ENCODE data around the gene MTRF1. TPM values are rescaled to one million over a fixed set of nuclear protein-coding genes. Genes with fewer than 3 reads are reported as not detected.
A peak's percentile ranks its signal among the peaks of the same experiment; 100 is the strongest.

MTRF1 gene
- total and polyA plus RNA-seq, 9 of the 15 experiments (the other 6 are each of a cell fraction or from before 2014, with no cell fraction given): 12.5 to 33.7 (median 20.1) TPM

DNA sequence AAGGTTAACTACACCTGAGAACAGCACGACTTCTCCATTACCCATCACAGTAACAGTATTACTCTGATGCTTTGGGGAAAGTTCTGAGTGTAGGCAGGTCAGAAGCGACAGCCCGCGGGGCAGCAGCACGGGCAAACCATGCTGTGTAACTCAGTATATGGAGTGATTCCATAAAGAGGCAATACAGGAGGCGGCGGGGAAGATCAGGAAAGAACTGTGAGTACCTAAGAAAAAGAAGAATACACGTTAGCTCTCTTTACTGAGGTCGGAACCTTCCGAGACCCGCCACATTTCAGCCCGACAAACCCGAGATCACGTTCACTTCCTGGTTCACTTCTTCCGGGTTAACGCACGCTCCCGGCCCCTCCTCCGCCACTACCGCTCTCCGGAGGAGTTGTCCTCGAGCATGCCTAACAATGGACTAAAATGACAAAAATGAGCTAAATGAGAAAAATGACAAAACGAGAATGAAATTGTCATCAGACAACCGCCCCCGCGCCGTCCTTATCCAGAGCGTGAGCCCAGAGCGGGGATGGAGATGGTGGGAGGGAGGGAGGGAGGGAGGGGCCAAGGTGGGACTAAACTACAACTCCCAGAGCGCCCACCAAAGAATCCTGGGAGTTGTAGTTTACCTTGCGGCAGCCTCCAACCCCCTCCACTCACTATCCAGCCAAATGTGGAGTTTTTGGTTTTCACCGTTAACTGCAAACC lies at the start of gene MTRF1 (continued):
- TF ChIP-seq RREB1 (CRISPR knock-in tag; IDR thresholded peaks at IDR 0.05) (no peak), MECOM (CRISPR knock-in tag; IDR thresholded peaks at IDR 0.05) (no peak), PHF21A (IDR thresholded peaks at IDR 0.05; ENCODE audit: borderline replicate concordance, low read depth) (no peak), SPI1 (IDR thresholded peaks at IDR 0.05; ENCODE audit: borderline replicate concordance, low read depth, low read length) (0 out of 2 replicates have a peak, but pooled peaks have one; percentile 23), XRCC3 (IDR thresholded peaks at IDR 0.05) (no peak), SRSF7 (optimal IDR thresholded peaks at IDR 0.05; ENCODE audit: low read depth, low read length) (no peak), KLF10 (CRISPR knock-in tag; IDR thresholded peaks at IDR 0.05) (no peak), ATF7 (IDR thresholded peaks at IDR 0.05) (0 out of 2 replicates have a peak, but pooled peaks have one; percentile 37), COPS2 (conservative IDR thresholded peaks at IDR 0.05) (no peak), CCAR2 (IDR thresholded peaks at IDR 0.05; ENCODE audit: low read depth, low read length) (no peak), ZNF707 (CRISPR knock-in tag; conservative IDR thresholded peaks at IDR 0.05) (no peak), FOS (IDR thresholded peaks at IDR 0.05; ENCODE audit: extremely low read depth, insufficient read length) (no peak), MTA1 (IDR thresholded peaks at IDR 0.05; ENCODE audit: borderline replicate concordance) (no peak), ZBTB7A (IDR thresholded peaks at IDR 0.05; ENCODE audit: borderline replicate concordance, control insufficient read depth, low read depth, low read length) (no peak), MTA3 (IDR thresholded peaks at IDR 0.05; ENCODE audit: borderline replicate concordance) (no peak), SETDB1 (IDR thresholded peaks at IDR 0.05; ENCODE audit: low read length) (no peak), NFIX (CRISPR knock-in tag; IDR thresholded peaks at IDR 0.05; ENCODE audit: low read depth) (no peak), KAT8 (IDR thresholded peaks at IDR 0.05; ENCODE audit: low read depth) (no peak)
- TF ChIP-seq, protein P1, sequence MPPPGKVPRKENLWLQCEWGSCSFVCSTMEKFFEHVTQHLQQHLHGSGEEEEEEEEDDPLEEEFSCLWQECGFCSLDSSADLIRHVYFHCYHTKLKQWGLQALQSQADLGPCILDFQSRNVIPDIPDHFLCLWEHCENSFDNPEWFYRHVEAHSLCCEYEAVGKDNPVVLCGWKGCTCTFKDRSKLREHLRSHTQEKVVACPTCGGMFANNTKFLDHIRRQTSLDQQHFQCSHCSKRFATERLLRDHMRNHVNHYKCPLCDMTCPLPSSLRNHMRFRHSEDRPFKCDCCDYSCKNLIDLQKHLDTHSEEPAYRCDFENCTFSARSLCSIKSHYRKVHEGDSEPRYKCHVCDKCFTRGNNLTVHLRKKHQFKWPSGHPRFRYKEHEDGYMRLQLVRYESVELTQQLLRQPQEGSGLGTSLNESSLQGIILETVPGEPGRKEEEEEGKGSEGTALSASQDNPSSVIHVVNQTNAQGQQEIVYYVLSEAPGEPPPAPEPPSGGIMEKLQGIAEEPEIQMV (tag; conservative IDR thresholded peaks at IDR 0.05; ENCODE audit: low read depth): no peak
- TF ChIP-seq, protein P2, sequence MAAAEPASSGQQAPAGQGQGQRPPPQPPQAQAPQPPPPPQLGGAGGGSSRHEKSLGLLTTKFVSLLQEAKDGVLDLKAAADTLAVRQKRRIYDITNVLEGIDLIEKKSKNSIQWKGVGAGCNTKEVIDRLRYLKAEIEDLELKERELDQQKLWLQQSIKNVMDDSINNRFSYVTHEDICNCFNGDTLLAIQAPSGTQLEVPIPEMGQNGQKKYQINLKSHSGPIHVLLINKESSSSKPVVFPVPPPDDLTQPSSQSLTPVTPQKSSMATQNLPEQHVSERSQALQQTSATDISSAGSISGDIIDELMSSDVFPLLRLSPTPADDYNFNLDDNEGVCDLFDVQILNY (CRISPR knock-in tag; IDR thresholded peaks at IDR 0.05): no peak
- TF ChIP-seq, protein P3, sequence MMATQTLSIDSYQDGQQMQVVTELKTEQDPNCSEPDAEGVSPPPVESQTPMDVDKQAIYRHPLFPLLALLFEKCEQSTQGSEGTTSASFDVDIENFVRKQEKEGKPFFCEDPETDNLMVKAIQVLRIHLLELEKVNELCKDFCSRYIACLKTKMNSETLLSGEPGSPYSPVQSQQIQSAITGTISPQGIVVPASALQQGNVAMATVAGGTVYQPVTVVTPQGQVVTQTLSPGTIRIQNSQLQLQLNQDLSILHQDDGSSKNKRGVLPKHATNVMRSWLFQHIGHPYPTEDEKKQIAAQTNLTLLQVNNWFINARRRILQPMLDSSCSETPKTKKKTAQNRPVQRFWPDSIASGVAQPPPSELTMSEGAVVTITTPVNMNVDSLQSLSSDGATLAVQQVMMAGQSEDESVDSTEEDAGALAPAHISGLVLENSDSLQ (IDR thresholded peaks at IDR 0.05): peak; percentile 58; the same call in 1 of the 2 replicates
